Chondrocyte (in vitro differentiated cells): ENCODE measurements around the gene SHANK3. TPM values are rescaled to one million over a fixed set of nuclear protein-coding genes. Genes with fewer than 3 reads are reported as not detected.

Experiments used
- DNase-seq: peaks from one replicate; pipeline ENCODE4 v3.0.0; 2021; ENCODE audit warnings: mixed read lengths, low spot score
- H3K27ac Mint-ChIP-seq: one replicate; pipeline ENCODE4 v1.8.0; 2021; ENCODE audit warnings: mild to moderate bottlenecking, moderate library complexity, mixed read lengths; ENCODE audit not compliant: unreplicated experiment
- H3K27me3 Mint-ChIP-seq: 2 replicates; pipeline ENCODE4 v1.8.0; 2021; ENCODE audit warnings: low read depth, mixed read lengths
- H3K36me3 Mint-ChIP-seq: 2 replicates; pipeline ENCODE4 v1.8.0; 2021; ENCODE audit warnings: low read depth, mixed read lengths
- H3K4me1 Mint-ChIP-seq: 2 replicates; pipeline ENCODE4 v1.8.0; 2021; ENCODE audit warnings: low read depth, mild to moderate bottlenecking, mixed read lengths
- H3K4me3 Mint-ChIP-seq: one replicate; pipeline ENCODE4 v1.8.0; 2021; ENCODE audit warnings: mild to moderate bottlenecking, moderate library complexity, mixed read lengths; ENCODE audit not compliant: unreplicated experiment
- H3K9me3 Mint-ChIP-seq: 2 replicates; pipeline ENCODE4 v1.8.0; 2021; ENCODE audit warnings: low read depth, mixed read lengths
- CTCF ChIP-seq: fragments of 200-600 bp; sonication (generic); IDR thresholded peaks from 2 replicates; pipeline ENCODE4 v1.5.0; 2021; ENCODE audit warnings: antibody characterized with exemption, mild to moderate bottlenecking, moderate library complexity
- total RNA-seq: library from RNA; stranded (reverse); gene quantifications from 3 replicates; pipeline ENCODE4 v1.2.1, GENCODE V29; 2021

Gene SHANK3
- total RNA-seq, 1 donor from 2014 or later: 7.0 TPM

- no peak overlapping the region for H3K4me3 Mint-ChIP-seq
- DNase-seq: no peak
- no peak overlapping the region for H3K27ac Mint-ChIP-seq
- H3K36me3 Mint-ChIP-seq: peaks cover 8% of the 10 kb centered on the region
- H3K27me3 Mint-ChIP-seq: peaks cover 6% of the 10 kb centered on the region
- H3K9me3 Mint-ChIP-seq: no peaks in the 10 kb centered on the region
- H3K4me1 Mint-ChIP-seq: no peaks in the 10 kb centered on the region
- no peak for TF ChIP-seq CTCF
Measured at GRCh38 chr22:50720301-50721256, 48.0 kb downstream of the SHANK3 start.

GRCh38 chr22:50721257-50721844 is 48.7 kb downstream of the SHANK3 start:
- no peaks in the 10 kb centered on the region for H3K4me1 Mint-ChIP-seq
- no peak overlapping the region for H3K4me3 Mint-ChIP-seq
- no peak for DNase-seq
- peaks cover 8% of the 10 kb centered on the region for H3K36me3 Mint-ChIP-seq
- H3K9me3 Mint-ChIP-seq: no peaks in the 10 kb centered on the region
- TF ChIP-seq CTCF: no peak
- H3K27ac Mint-ChIP-seq: no peak overlapping the region
- peaks cover 6% of the 10 kb centered on the region for H3K27me3 Mint-ChIP-seq

DNA sequence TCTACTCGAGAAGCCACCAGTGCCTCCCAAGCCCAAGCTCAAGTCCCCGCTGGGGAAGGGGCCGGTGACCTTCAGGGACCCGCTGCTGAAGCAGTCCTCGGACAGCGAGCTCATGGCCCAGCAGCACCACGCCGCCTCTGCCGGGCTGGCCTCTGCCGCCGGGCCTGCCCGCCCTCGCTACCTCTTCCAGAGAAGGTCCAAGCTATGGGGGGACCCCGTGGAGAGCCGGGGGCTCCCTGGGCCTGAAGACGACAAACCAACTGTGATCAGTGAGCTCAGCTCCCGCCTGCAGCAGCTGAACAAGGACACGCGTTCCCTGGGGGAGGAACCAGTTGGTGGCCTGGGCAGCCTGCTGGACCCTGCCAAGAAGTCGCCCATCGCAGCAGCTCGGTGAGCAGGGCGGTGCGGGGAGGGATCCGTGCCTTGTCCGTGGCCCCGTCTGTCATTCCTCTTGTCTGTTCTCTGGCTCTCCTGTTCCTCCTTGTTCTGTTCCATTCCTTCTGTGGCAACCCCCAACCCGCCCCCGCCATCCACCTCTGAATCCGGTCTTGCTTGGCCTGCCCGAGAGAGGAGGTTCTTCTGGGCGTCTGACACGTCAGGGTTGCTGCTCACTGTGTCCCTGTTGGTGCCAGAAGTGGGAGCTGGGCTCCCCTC is 49.6 kb downstream of the SHANK3 start:
- DNase-seq: no peak
- TF ChIP-seq CTCF: no peak
- Mint-ChIP-seq H3K9me3 (no peaks in the 10 kb centered on the region), H3K4me3 (peak overlapping the region; percentile 2), H3K27ac (no peak overlapping the region), H3K27me3 (peaks cover 6% of the 10 kb centered on the region), H3K36me3 (peaks cover 5% of the 10 kb centered on the region), H3K4me1 (no peaks in the 10 kb centered on the region)

Other genes with a start within 250 kb of the SHANK3 start
- 103 to 110 TPM (median 104 TPM) in 3 replicates for gene SBF1, start 197.8 kb upstream of the SHANK3 start, total RNA-seq
- gene ADM2, start 191.3 kb upstream of the SHANK3 start, total RNA-seq: 1.5 to 46.5 TPM (median 46.5 TPM) in 3 replicates
- gene MIOX, start 186.0 kb upstream of the SHANK3 start, total RNA-seq: 0.99 to 1.6 TPM in 2 of 3 replicates, not detected in the other
- 111 to 124 TPM (median 120 TPM) in 3 replicates for gene LMF2, start 165.1 kb upstream of the SHANK3 start, total RNA-seq
- 37.4 to 51.2 TPM (median 38.9 TPM) in 3 replicates for gene NCAPH2, start 164.6 kb upstream of the SHANK3 start, total RNA-seq
- 4.4 to 5.4 TPM in 2 of 3 replicates, not detected in the other for gene SCO2, start 147.2 kb upstream of the SHANK3 start, total RNA-seq
- 12.5 to 39.5 TPM (median 39.3 TPM) in 3 replicates for gene TYMP, start 142.8 kb upstream of the SHANK3 start, total RNA-seq
- 0.34 to 7.2 TPM (median 6.3 TPM) in 3 replicates for gene KLHDC7B, start 126.9 kb upstream of the SHANK3 start, total RNA-seq
- not detected in 3 replicates for gene SYCE3, start 109.9 kb upstream of the SHANK3 start, total RNA-seq
- 33.9 to 42.6 TPM (median 34.7 TPM) in 3 replicates for gene CPT1B, start 94.4 kb upstream of the SHANK3 start, total RNA-seq
- 47.4 to 64.5 TPM (median 47.9 TPM) in 3 replicates for gene CHKB, start 90.0 kb upstream of the SHANK3 start, total RNA-seq
- 3.0 to 4.3 TPM (median 4.1 TPM) in 3 replicates for gene MAPK8IP2, start 72.0 kb upstream of the SHANK3 start, total RNA-seq
- gene ARSA, start 44.7 kb upstream of the SHANK3 start, total RNA-seq: 37.6 to 39.8 TPM (median 39.3 TPM) in 3 replicates
- 0.45 to 0.74 TPM (median 0.63 TPM) in 3 replicates for gene ACR, start 65.4 kb downstream of the SHANK3 start, total RNA-seq
- 29.8 to 32.1 TPM (median 30.3 TPM) in 3 replicates for gene RABL2B, start 110.8 kb downstream of the SHANK3 start, total RNA-seq